GM21528 (cell line): ENCODE results near the gene PACS1.

Experiments used
- ATAC-seq: cut with Tn5 transposase; IDR thresholded peaks from one replicate; pipeline ENCODE4 v1.9.1; 2021; ENCODE audit warnings: mild to moderate bottlenecking, moderate library complexity; ENCODE audit not compliant: unreplicated experiment, low FRiP score

Gene PACS1

GRCh38 chr11:66293777-66294625 is 223.9 kb downstream of the PACS1 start:
- no peak for ATAC-seq
